Activated CD8-positive, alpha-beta memory T cell treated with anti-CD3 and anti-CD28 coated beads for 1 hour (primary cell): ENCODE measurements around the gene FGF19.

Experiments used
- DNase-seq, 2 donors: peaks; one replicate each; pipeline ENCODE4 v3.0.0-alpha.2; 2020; ENCODE audit warnings: low read depth in 1 of 2; ENCODE audit errors: extremely low read depth in 1 of 2

The FGF19 gene

GRCh38 chr11:69718912-69719311 is 15.1 kb upstream of the FGF19 start:
- no peak for DNase-seq

GRCh38 chr11:69718147-69718546 is 14.3 kb upstream of the FGF19 start:
- no peak for DNase-seq

- DNase-seq, result no peak
Measured at GRCh38 chr11:69716891-69717747, 13.3 kb upstream of the FGF19 start.

DNA sequence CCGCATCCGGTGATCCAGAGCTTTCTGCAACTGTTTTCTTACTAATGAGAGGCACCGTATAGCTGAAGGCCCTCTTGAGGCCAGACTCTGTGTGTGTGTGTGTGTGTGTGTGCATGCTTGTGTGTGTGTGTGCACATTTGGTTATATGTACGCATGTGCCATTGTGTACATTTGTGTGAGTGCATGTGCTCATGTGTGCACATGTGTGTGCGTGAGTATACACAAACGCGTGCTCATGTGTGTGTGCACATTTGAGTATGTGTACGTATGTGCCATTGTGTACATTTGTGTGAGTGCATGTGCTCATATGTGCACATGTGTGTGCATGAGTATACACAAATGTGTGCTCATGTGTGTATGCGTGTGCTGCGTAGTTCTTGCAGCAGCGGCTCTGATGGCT is 12.3 kb upstream of the FGF19 start:
- DNase-seq, result no peak

DNA sequence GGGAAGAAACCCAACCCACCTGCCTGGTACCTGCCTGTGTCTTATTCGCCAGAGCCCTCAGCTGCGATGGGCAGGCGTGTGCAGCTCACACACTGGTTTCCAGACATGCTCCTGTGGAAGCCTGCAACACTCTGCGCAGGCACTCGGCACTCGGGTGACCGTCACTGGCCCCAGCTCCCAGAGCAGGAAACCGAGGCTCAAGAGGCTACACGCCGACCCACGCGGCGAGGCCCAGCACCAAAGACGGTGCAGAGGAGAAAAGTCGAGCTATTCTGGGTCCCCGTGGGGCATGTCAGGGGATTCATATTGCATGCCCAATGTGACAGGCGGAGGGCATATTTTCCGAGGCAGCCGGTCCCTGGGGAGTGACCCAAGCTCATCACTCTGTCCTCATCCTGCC is 11.6 kb upstream of the FGF19 start:
- no peak for DNase-seq

GRCh38 chr11:69711822-69712801 is 8.3 kb upstream of the FGF19 start:
- no peak for DNase-seq

DNA sequence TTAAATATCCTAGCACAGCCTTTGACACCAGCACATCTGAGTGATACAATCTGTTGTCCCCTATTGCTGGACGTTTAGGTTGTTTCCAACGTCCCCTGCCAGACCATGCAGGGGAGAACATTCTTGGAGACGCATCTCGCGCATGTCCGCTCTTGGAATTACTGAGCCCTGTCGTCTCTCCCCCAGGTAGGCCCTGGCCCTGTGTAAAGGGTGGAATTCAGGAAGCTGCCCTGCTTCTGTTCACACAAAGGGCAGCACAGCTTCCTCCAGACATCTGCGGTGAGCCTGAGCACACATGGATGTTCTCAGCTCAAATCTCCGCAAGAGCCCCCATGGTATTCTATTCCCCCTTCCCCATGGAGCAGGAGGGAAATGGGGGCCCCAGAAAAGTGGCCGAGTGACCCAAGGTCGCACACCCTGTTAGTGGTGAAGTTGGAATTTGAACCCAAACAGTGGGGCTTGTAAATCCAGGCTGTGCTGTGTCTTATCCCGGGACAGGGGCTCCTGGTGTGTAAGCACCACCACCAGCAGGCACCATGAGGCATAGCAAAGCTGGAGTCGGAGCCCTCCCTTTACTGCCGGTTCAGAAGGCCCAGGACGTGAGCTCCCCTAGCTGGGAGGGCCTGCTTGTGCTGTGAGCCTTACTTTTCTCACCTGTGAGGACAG is 5.0 kb upstream of the FGF19 start:
- DNase-seq, result no peak

DNA sequence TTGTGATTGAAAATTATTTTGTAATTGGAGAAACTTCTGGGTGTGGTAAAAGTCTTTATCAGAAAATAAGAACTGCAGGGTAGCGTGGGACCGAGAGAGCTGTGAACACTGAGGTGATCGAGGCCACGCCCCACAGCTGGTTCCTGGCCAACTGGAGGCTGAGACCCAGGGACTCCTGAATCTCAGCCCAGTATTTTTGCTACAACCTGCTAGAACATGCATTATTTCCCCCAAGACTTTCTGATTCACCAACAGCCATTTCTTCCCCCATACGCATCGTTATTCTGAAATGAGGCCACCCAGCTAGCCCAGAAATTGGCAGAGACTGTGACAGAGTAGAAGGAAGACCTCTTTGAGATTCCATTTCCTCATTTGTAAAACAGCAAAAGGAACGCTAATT is 3.4 kb upstream of the FGF19 start:
- DNase-seq, result no peak

DNA sequence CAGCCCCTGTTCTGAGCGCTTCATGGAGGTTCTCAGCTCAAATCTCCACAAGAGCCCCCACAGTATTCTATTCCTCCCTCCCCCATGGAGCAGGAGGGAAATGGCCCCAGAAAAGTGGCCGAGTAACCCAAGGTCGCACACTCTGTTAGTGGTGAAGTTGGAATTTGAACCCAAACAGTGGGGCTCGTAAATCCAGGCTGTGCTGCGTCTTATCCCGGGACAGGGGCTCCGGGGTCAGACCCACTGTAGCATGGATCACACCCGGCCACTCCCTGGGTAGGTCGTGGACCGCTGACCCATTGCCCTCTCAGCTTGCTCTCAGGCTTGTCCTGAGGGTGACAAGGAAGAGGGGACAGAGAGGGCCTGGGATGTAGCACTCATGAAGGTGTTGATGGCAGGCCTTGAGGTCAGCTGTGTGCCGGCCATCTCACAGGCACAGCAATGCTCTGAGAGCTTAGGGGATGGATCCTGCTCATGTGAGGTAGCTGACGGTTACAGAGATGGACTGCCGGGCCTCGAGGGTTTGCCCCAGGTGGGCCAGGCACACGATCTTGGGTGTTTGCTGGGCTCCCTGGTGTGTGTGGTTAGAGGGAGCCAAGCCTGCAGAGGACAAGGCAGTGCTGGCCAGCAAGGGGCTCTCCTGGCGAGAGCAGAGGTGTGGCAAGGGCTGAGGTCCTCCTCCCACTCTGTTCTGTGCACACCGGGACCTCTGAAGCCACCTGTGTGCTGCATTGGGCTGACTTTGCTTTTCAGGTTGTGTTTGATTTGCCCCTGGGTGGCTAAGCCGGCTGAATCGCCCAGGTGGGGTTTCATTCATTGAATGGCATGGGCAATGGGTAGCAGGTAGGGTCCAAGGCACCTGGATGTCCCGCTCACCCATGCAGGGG is 2.3 kb upstream of the FGF19 start:
- no peak for DNase-seq

- DNase-seq, result no peak
Measured at GRCh38 chr11:69705351-69705811, 1.6 kb upstream of the FGF19 start.

GRCh38 chr11:69704508-69705253 is 859 bp upstream of the FGF19 start:
- DNase-seq, result no peak

GRCh38 chr11:69703453-69703767 is 412 bp downstream of the FGF19 start:
- no peak for DNase-seq

GRCh38 chr11:69702769-69703452 is 911 bp downstream of the FGF19 start:
- no peak for DNase-seq

- no peak for DNase-seq
Measured at GRCh38 chr11:69702239-69702691, 1.6 kb downstream of the FGF19 start.

- no peak for DNase-seq
Measured at GRCh38 chr11:69700278-69701140, 3.3 kb downstream of the FGF19 start.

DNA sequence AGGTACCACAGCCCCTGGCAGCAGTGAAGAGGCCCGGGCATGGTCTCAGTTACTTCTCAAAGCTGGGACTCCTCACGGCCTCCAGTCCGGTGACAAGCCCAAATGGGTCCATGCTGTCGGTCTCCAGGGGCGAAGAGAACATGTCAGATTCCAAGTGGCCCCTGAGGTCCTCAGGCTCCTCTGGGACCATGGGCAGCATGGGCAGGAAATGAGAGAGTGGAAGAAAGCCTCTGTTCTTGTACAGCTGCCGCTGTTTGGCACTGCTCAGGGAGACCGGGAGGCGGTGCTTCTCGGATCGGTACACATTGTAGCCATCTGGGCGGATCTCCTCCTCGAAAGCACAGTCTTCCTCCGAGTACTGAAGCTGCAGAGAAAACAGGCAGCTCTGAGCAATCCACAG is 4.6 kb downstream of the FGF19 start:
- DNase-seq, result no peak

DNA sequence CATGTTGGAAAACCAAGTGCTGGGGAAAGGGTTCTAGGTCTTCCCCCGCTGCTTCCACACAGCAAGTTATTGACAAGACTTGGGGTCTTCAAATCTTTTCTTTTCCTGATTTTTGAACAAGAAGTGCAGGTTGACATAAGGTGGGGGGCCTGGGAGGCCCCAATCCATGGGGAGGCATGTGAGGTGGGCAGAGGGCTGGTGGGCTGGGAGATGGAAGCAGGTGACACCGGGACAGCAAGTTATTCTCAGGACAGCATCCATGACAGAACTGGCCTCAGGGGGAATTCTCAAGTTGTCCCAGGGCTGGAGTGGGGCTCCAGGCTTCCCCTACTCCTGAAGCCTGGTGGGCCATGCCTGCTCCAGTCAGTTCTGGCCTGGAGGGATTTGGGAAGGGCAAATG is 5.5 kb downstream of the FGF19 start:
- DNase-seq, result no peak

DNA sequence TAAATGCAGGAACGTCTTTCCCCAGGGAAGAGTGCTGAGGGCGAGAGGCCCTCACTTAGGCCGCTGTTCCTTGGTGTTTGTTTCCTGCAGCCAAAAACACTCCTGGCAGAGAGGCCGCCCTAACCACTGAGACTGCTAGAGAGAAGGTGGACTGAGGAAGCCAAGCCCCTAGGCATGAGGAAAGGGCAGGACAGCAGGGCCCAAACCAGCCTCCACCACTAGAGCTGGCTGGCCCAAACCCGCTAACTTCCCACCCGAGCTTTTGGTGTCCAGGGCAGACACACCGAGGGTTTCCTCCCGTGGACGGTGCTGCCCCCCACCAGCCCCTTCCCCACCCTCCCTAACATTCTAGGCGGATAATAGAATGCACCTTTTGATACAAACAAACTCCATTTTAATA is 6.0 kb downstream of the FGF19 start:
- DNase-seq, result no peak
